PC-3 (cell line): ENCODE results near the gene PKM.

ENCODE experiments used
- EZH2 ChIP-seq: fragments of 300-600 bp; sonication (generic); IDR thresholded peaks from one replicate; pipeline ENCODE4 v1.6.1; 2017; ENCODE audit warnings: antibody characterized with exemption, mild to moderate bottlenecking, low read length; ENCODE audit not compliant: unreplicated experiment
- EZH2phosphoT487 ChIP-seq: fragments of 300-600 bp; sonication (generic); IDR thresholded peaks from 2 replicates; pipeline ENCODE4 v1.6.1; 2018; ENCODE audit warnings: mild to moderate bottlenecking, antibody characterized with exemption, low read length, borderline replicate concordance
- TF ChIP-seq, protein P1 (sequence below): fragments of 300-600 bp; sonication (generic); conservative IDR thresholded peaks from 2 replicates; pipeline ENCODE4 v1.5.1; 2017; ENCODE audit warnings: antibody characterized with exemption, low read depth, mild to moderate bottlenecking, low read length

DNA sequence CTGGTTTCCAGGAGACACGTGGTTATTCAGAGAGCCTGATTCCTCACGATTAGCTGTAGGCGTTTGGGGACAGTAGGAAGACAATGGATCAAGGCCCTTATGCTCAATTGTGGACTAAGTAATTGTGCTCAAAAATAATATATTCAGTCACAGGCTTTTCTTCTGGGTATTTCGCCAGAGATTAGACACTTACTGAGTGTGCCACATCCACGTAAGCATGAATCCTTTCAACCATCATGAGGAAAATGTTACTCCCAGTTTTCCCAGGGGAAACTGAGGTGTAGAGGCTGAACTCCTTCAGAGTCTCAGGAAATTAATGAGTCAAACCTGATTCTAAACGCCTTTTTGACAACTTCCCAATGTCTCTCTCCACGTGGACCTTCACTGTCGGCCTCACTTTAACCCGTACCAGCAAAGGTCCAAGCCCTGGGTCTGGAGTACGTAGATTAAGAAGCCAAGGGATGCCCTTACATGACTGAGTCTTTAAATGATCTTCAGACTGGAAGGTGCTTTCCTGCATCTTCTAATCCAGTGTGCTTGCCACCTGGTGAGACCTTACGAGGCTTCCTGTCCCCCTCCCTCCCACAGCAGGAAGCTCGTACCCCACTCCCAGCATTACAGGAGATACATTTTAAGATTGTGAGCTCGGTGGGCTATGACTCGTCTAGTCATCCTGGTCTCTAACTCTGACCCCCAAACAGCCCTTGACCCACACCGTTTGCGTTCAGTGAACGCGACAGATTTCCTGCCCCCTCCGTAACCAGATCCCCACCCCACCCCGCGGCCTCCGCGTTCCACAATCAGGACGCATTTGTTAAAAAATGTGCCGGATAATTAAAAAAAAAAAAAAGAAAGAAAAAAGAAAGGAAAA lies 1.7 kb downstream of the PKM start:
- TF ChIP-seq, protein P1, sequence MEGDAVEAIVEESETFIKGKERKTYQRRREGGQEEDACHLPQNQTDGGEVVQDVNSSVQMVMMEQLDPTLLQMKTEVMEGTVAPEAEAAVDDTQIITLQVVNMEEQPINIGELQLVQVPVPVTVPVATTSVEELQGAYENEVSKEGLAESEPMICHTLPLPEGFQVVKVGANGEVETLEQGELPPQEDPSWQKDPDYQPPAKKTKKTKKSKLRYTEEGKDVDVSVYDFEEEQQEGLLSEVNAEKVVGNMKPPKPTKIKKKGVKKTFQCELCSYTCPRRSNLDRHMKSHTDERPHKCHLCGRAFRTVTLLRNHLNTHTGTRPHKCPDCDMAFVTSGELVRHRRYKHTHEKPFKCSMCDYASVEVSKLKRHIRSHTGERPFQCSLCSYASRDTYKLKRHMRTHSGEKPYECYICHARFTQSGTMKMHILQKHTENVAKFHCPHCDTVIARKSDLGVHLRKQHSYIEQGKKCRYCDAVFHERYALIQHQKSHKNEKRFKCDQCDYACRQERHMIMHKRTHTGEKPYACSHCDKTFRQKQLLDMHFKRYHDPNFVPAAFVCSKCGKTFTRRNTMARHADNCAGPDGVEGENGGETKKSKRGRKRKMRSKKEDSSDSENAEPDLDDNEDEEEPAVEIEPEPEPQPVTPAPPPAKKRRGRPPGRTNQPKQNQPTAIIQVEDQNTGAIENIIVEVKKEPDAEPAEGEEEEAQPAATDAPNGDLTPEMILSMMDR = no peak
- TF ChIP-seq EZH2 = no peak
- no peak for TF ChIP-seq EZH2phosphoT487
